SU-DHL-6 (cell line): ENCODE measurements around the gene NRG3.

ENCODE experiments used
- H2AFZ ChIP-seq: fragments of 200-600 bp; sonication (generic); 2 replicates; pipeline ENCODE4 v1.6.1; 2014; ENCODE audit warnings: low read depth, mild to moderate bottlenecking, moderate library complexity, mixed read lengths, antibody characterized with exemption, low read length; ENCODE audit not compliant: severe bottlenecking
- H3F3A ChIP-seq: fragments of 200-600 bp; shearing (Covaris generic); 2 replicates; pipeline ENCODE4 v1.6.0; 2016; ENCODE audit warnings: antibody characterized with exemption, mild to moderate bottlenecking; ENCODE audit not compliant: insufficient read depth
- H3K27ac ChIP-seq: fragments of 200-600 bp; sonication (generic); 2 replicates; pipeline ENCODE4 v1.5.1; 2016; ENCODE audit warnings: low read depth, mild to moderate bottlenecking, low read length, moderate library complexity, mixed read lengths
- H3K27me3 ChIP-seq: fragments of 200-600 bp; sonication (generic), shearing (Covaris generic); 2 replicates; pipeline ENCODE4 v1.6.0; 2014; ENCODE audit warnings: mild to moderate bottlenecking, low read length
- H3K36me3 ChIP-seq: fragments of 200-600 bp; sonication (generic); 2 replicates; pipeline ENCODE4 v1.6.1; 2014; ENCODE audit warnings: mild to moderate bottlenecking, low read length, mixed read lengths
- H3K4me2 ChIP-seq: fragments of 300-600, 200-600 bp; shearing (Covaris generic), sonication (generic); 2 replicates; pipeline ENCODE4 v1.6.0; 2014; ENCODE audit warnings: low read length, low read depth, mild to moderate bottlenecking; ENCODE audit not compliant: poor library complexity, severe bottlenecking
- H3K4me3 ChIP-seq: fragments of 200-600 bp; sonication (generic); 2 replicates; pipeline ENCODE4 v1.5.1; 2014; ENCODE audit warnings: antibody characterized with exemption, low read length, mild to moderate bottlenecking, mixed read lengths; ENCODE audit not compliant: insufficient read depth, poor library complexity, severe bottlenecking
- H3K79me2 ChIP-seq: fragments of 200-600 bp; sonication (generic); 2 replicates; pipeline ENCODE4 v1.6.1; 2014; ENCODE audit warnings: mild to moderate bottlenecking, low read length, moderate library complexity; ENCODE audit not compliant: insufficient read depth
- H3K9ac ChIP-seq: fragments of 200-600 bp; sonication (generic); 2 replicates; pipeline ENCODE4 v1.7.0; 2014; ENCODE audit warnings: mild to moderate bottlenecking, low read length
- H3K9me2 ChIP-seq: fragments of 200-600 bp; sonication (generic); replicated peaks from 2 replicates; pipeline ENCODE4 v1.6.1; 2014; ENCODE audit warnings: low read length; ENCODE audit not compliant: insufficient read depth
- H3K9me3 ChIP-seq: fragments of 200-600 bp; sonication (generic); 2 replicates; pipeline ENCODE4 v1.6.1; 2014; ENCODE audit warnings: low read length, mixed read lengths; ENCODE audit not compliant: insufficient read depth
- H4K20me1 ChIP-seq: fragments of 200-600 bp; sonication (generic); 2 replicates; pipeline ENCODE4 v1.6.1; 2014; ENCODE audit warnings: low read depth, mild to moderate bottlenecking, antibody characterized with exemption, low read length, moderate library complexity, mixed read lengths
- EZH2phosphoT487 ChIP-seq: fragments of 200-600 bp; sonication (generic), shearing (Covaris generic); conservative IDR thresholded peaks from 2 replicates; pipeline ENCODE4 v1.6.1; 2018; ENCODE audit warnings: mild to moderate bottlenecking, antibody characterized with exemption, low read length, moderate library complexity, mixed read lengths
- TF ChIP-seq, protein P1 (sequence below): fragments of 200-600 bp; sonication (generic); IDR thresholded peaks from one replicate; pipeline ENCODE4 v1.5.1; 2017; ENCODE audit warnings: antibody characterized with exemption, mild to moderate bottlenecking, low read length, moderate library complexity; ENCODE audit not compliant: insufficient read depth, poor library complexity, severe bottlenecking

Gene NRG3

DNA sequence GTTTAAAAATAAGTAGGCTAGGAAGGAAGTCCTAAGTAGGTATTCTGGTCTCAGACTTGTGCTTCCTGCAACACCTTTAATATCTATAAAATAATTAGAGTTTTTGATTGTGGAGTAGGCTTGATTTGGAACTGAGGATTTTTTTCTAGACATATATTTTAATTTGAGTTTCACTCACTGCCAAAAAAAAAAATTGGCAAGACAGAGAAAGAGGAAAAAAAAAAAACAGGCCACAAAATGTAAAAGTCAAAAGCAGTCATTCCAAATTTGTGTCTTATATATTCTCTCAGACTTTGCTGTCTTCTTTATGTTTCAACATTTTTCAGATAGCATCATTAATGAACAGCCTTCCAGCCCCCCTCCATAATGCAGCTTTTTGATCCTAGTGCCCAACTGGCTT, 346.1 kb downstream of the NRG3 start:
- Histone ChIP-seq H3K27me3 (no peaks in the 10 kb centered on the region), H3K27ac (no peak overlapping the region), H3K9me2 (no peaks in the 10 kb centered on the region), H3K79me2 (no peaks in the 10 kb centered on the region), H3K4me2 (no peak overlapping the region), H3F3A (no peaks in the 10 kb centered on the region), H4K20me1 (no peaks in the 10 kb centered on the region), H3K9ac (no peak overlapping the region), H2AFZ (no peak overlapping the region), H3K4me3 (no peak overlapping the region), H3K9me3 (no peaks in the 10 kb centered on the region), H3K36me3 (no peaks in the 10 kb centered on the region)
- TF ChIP-seq, protein P1, sequence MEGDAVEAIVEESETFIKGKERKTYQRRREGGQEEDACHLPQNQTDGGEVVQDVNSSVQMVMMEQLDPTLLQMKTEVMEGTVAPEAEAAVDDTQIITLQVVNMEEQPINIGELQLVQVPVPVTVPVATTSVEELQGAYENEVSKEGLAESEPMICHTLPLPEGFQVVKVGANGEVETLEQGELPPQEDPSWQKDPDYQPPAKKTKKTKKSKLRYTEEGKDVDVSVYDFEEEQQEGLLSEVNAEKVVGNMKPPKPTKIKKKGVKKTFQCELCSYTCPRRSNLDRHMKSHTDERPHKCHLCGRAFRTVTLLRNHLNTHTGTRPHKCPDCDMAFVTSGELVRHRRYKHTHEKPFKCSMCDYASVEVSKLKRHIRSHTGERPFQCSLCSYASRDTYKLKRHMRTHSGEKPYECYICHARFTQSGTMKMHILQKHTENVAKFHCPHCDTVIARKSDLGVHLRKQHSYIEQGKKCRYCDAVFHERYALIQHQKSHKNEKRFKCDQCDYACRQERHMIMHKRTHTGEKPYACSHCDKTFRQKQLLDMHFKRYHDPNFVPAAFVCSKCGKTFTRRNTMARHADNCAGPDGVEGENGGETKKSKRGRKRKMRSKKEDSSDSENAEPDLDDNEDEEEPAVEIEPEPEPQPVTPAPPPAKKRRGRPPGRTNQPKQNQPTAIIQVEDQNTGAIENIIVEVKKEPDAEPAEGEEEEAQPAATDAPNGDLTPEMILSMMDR, result no peak
- no peak for TF ChIP-seq EZH2phosphoT487

DNA sequence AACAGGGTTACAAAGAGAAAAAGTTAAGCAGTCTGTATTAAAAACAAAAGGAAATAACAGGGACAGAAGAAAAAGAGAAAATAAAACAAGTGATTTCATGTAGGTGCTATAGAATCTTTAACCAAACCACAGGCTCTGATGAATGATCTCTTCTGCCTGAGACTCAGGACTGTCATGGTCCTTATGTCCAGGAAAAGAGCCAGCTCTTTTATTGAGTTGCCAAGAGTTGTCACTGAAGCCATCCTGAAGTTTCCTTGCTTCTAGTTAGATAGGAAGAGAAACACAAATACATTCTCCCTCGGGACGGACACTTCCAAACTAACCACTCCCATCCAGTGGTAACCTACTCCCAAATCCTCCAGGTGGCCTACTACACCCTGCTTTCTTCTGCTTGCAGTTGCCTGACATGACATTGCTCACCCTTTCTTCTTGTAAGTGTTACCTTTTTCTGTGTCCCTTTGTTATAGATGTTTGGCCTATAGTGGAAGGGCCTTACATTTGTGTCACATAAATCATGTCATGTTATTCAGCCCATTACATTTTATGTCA, 346.7 kb downstream of the NRG3 start:
- Histone ChIP-seq H3K4me2 (no peak overlapping the region), H3K9ac (no peak overlapping the region), H2AFZ (no peak overlapping the region), H3K9me2 (no peaks in the 10 kb centered on the region), H3K9me3 (no peaks in the 10 kb centered on the region), H3K79me2 (no peaks in the 10 kb centered on the region), H3K4me3 (no peak overlapping the region), H4K20me1 (no peaks in the 10 kb centered on the region), H3K27ac (no peak overlapping the region), H3F3A (no peaks in the 10 kb centered on the region), H3K36me3 (no peaks in the 10 kb centered on the region), H3K27me3 (no peaks in the 10 kb centered on the region)
- TF ChIP-seq EZH2phosphoT487, result no peak
- TF ChIP-seq, protein P1, result no peak

DNA sequence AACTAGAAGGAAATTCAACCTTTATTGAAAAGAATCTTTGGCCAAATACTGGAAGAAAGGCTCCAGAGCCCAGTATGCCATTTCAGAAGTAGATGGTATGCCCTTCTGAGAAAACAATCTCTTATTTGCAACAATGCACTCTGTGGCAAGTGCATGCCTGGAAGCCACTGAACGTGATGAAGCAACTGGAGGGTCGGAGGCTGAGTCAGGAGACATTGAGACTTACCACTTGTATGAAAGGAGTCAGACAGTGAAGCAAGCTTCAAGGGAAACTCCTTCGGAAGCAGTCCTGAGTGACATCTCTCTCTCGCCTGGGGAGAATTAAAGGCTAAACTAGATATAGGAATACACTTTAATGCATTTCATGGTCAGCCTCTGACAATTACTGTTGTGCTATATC, 353.7 kb downstream of the NRG3 start:
- no peak for TF ChIP-seq EZH2phosphoT487
- TF ChIP-seq, protein P1, result no peak
- Histone ChIP-seq H3K27ac (no peak overlapping the region), H3K79me2 (no peaks in the 10 kb centered on the region), H3K9me3 (no peaks in the 10 kb centered on the region), H3K4me3 (no peak overlapping the region), H4K20me1 (no peaks in the 10 kb centered on the region), H3K9me2 (no peaks in the 10 kb centered on the region), H3K27me3 (no peaks in the 10 kb centered on the region), H3K9ac (no peak overlapping the region), H3K36me3 (no peaks in the 10 kb centered on the region), H2AFZ (no peak overlapping the region), H3F3A (no peaks in the 10 kb centered on the region), H3K4me2 (no peak overlapping the region)
